DND-41 (cell line): Measurements from ENCODE around the gene CD82.

Experiments
- ATAC-seq: fragments of 200-7000 bp; cut with Tn5 transposase; 3 replicates; pipeline ENCODE4 v1.9.1; 2021; ENCODE audit warnings: low read depth; ENCODE audit not compliant: insufficient read depth
- DNase-seq: peaks from one replicate; pipeline ENCODE4 v3.0.0-alpha.2; 2020
- H2AFZ ChIP-seq: 2 replicates; pipeline ENCODE4 v1.6.0; 2012; ENCODE audit warnings: low read depth, low read length
- H3K27ac ChIP-seq: 2 replicates; pipeline ENCODE4 v1.5.1; 2012; ENCODE audit warnings: low read length, inconsistent platforms
- H3K27me3 ChIP-seq: fragments of 200-600 bp; sonication (generic); 2 replicates; pipeline ENCODE4 v1.6.0; 2012; ENCODE audit warnings: low read length, mild to moderate bottlenecking, inconsistent platforms; ENCODE audit not compliant: insufficient read depth, poor library complexity
- H3K36me3 ChIP-seq: 2 replicates; pipeline ENCODE4 v1.5.1; 2012; ENCODE audit warnings: low read length, inconsistent platforms; ENCODE audit not compliant: insufficient read depth
- H3K4me1 ChIP-seq: 2 replicates; pipeline ENCODE4 v1.5.1; 2012; ENCODE audit warnings: mild to moderate bottlenecking, low read length; ENCODE audit not compliant: insufficient read depth
- H3K4me2 ChIP-seq: 2 replicates; pipeline ENCODE4 v1.6.0; 2012; ENCODE audit warnings: mild to moderate bottlenecking, moderate library complexity, low read length, inconsistent platforms; ENCODE audit not compliant: insufficient read depth
- H3K4me3 ChIP-seq, 2 experiments: fragments of 200-600 bp in 1 of 2; shearing (Covaris generic) in 1 of 2; 2 replicates each; pipeline ENCODE4 v1.5.1; 2012 to 2016; ENCODE audit warnings: inconsistent platforms in 2 of 2, low read length in 2 of 2, mild to moderate bottlenecking in 2 of 2, low read depth in 1 of 2, moderate library complexity in 1 of 2
- H3K79me2 ChIP-seq: 2 replicates; pipeline ENCODE4 v1.6.0; 2012; ENCODE audit warnings: low read length, inconsistent platforms; ENCODE audit not compliant: insufficient read depth
- H3K9ac ChIP-seq: 2 replicates; pipeline ENCODE4 v1.6.0; 2012; ENCODE audit warnings: low read depth, mild to moderate bottlenecking, inconsistent platforms, low read length, moderate library complexity
- H3K9me3 ChIP-seq: 2 replicates; pipeline ENCODE4 v1.5.1; 2012; ENCODE audit warnings: low read length, moderate library complexity, mild to moderate bottlenecking, inconsistent platforms; ENCODE audit not compliant: insufficient read depth, severe bottlenecking
- H4K20me1 ChIP-seq: 2 replicates; pipeline ENCODE4 v1.6.0; 2012; ENCODE audit warnings: low read length; ENCODE audit not compliant: insufficient read depth
- EZH2 ChIP-seq: IDR thresholded peaks from 3 replicates; pipeline ENCODE4 v1.6.1; 2012; ENCODE audit warnings: borderline replicate concordance, low read depth, mild to moderate bottlenecking, moderate library complexity, low read length, inconsistent platforms; ENCODE audit not compliant: severe bottlenecking
- TF ChIP-seq, protein P1 (sequence below): IDR thresholded peaks from 2 replicates; pipeline ENCODE4 v1.5.1; 2012; ENCODE audit warnings: borderline replicate concordance, low read length, moderate library complexity, mild to moderate bottlenecking; ENCODE audit not compliant: poor library complexity, severe bottlenecking; ENCODE audit errors: extremely low read depth

The CD82 gene

GRCh38 chr11:44598831-44599230 lies 33.4 kb downstream of the CD82 start:
- 0 out of 2 replicates have a peak overlapping the region, but pooled peaks have one; percentile 20 for H3K27ac ChIP-seq
- no peaks in the 10 kb centered on the region for H3K27me3 ChIP-seq

GRCh38 chr11:44600261-44600660 lies 34.8 kb downstream of the CD82 start:
- Histone ChIP-seq H3K27ac (peak overlapping the region; percentile 23; the same call in 1 of the 2 replicates), H2AFZ (no peak overlapping the region), H3K36me3 (peaks cover 93% of the 10 kb centered on the region), H3K4me3 (no peak overlapping the region), H3K4me2 (no peak overlapping the region), H3K9me3 (no peaks in the 10 kb centered on the region), H3K4me1 (peaks cover 13% of the 10 kb centered on the region), H3K27me3 (no peaks in the 10 kb centered on the region), H3K79me2 (no peaks in the 10 kb centered on the region), H3K9ac (no peak overlapping the region), H4K20me1 (peaks cover 39% of the 10 kb centered on the region)
- DNase-seq: no peak
- TF ChIP-seq, protein P1, sequence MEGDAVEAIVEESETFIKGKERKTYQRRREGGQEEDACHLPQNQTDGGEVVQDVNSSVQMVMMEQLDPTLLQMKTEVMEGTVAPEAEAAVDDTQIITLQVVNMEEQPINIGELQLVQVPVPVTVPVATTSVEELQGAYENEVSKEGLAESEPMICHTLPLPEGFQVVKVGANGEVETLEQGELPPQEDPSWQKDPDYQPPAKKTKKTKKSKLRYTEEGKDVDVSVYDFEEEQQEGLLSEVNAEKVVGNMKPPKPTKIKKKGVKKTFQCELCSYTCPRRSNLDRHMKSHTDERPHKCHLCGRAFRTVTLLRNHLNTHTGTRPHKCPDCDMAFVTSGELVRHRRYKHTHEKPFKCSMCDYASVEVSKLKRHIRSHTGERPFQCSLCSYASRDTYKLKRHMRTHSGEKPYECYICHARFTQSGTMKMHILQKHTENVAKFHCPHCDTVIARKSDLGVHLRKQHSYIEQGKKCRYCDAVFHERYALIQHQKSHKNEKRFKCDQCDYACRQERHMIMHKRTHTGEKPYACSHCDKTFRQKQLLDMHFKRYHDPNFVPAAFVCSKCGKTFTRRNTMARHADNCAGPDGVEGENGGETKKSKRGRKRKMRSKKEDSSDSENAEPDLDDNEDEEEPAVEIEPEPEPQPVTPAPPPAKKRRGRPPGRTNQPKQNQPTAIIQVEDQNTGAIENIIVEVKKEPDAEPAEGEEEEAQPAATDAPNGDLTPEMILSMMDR: no peak
- TF ChIP-seq EZH2: no peak
- no peak for ATAC-seq

More at GRCh38 chr11:44598831-44599230, 33.4 kb downstream of the CD82 start:
- H3K79me2 ChIP-seq: 0 out of 2 replicates have a peak, but pooled peaks cover 2% of the 10 kb centered on the region
- H4K20me1 ChIP-seq: peaks cover 47% of the 10 kb centered on the region
- DNase-seq: no peak
- peaks cover 92% of the 10 kb centered on the region for H3K36me3 ChIP-seq
- H2AFZ ChIP-seq: no peak overlapping the region
- no peak for TF ChIP-seq EZH2
- TF ChIP-seq, protein P1: no peak
- H3K4me3 ChIP-seq: no peak overlapping the region
- ATAC-seq: no peak
- H3K4me2 ChIP-seq: no peak overlapping the region
- no peak overlapping the region for H3K9ac ChIP-seq
- H3K4me1 ChIP-seq: peaks cover 17% of the 10 kb centered on the region
- H3K9me3 ChIP-seq: no peaks in the 10 kb centered on the region

DNA sequence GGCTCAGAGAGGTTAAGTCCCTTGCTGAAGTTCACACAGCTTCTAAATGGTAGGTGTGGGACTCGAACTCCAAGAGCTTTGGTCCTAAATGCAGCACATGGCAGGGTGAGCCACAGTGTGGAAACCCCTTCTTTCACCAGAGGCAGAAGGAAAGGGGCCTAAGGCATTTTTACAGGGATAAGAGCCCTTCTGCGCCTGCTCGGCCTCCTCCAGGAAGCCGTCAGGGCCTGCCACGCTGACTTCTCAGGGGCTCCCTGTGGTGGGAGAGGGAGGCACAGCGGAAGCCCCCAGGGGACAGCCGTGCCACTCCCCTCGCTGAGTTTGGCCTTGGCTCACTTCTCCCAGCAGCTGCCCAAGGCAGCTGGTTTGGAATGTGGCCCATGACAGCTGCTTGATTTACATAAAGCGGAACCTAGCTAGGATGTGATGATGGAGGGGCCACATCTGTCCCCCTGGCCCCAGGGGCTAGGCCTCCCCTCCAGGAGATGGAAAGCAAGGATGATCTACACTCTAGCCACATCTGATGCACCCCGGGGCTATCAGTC lies 35.4 kb downstream of the CD82 start:
- ATAC-seq (no peak), DNase-seq (no peak)
- H3K4me3 ChIP-seq: no peak overlapping the region
- H3K4me2 ChIP-seq: no peak overlapping the region
- no peak for TF ChIP-seq EZH2
- TF ChIP-seq, protein P1: no peak
- no peaks in the 10 kb centered on the region for H3K27me3 ChIP-seq
- no peak overlapping the region for H3K27ac ChIP-seq
- no peak overlapping the region for H2AFZ ChIP-seq
- H3K4me1 ChIP-seq: peaks cover 12% of the 10 kb centered on the region
- no peaks in the 10 kb centered on the region for H3K9me3 ChIP-seq
- peaks cover 95% of the 10 kb centered on the region for H3K36me3 ChIP-seq
- H3K9ac ChIP-seq: no peak overlapping the region
- H4K20me1 ChIP-seq: peaks cover 36% of the 10 kb centered on the region
- H3K79me2 ChIP-seq: no peaks in the 10 kb centered on the region
